IPS DF 19.7 (cell line): ENCODE results near the gene LRRC8A.
"Not testable (repeated sequence)": the region's sequence is repeated elsewhere in the genome, so short reads cannot be mapped to it uniquely, and the experiment has no call there.

Experiments
- DNase-seq: peaks from one replicate; pipeline ENCODE4 v3.0.0-alpha.2; 2013; ENCODE audit warnings: low read depth, low spot score

Gene LRRC8A

DNA sequence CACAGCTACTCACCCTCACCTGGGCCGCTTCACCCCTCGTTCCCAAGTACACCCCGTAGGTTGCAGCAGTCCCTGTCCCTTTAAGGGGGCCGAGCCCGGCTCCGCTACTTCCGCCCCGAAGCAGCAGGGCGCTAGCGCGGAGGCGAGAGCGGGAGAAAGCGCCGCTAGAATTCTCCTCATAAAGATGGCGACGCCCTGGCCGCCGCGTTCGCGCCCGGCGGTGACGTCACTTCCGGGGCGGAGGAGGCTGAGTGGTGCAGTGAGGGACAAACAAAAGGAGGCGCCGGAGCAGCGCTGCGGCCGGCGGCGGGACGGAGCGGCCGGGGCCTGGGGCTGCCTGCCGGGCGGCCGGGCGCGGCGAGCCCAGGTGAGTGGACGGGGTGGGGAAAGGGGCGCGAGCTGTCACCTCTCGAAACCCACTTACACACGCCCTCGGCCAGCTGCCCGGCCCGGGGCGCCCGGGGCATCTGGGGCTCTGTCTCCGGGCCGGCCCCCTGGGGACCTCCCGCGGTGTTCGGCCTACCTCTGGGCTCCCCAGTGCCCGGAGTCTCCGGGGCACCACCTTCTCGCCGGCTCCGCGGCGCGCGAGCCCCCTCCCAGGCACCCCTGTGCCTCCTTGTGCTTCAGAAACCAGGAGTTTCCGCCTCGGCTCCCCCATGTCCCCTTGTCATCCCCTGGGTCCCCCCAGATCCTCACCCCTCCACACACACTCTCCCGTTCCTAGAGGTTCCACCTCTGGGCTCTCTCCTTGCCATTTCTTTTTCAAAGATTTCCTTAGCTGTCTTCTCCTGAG lies at the start of gene LRRC8A, which contains the start of gene KYAT1:
Gene LRRC8A, plus strand, starts transcription at position 250 of the 793 bp plus-strand sequence. CDS start 25,032 bp downstream, outside the sequence.
Gene KYAT1, minus strand, starts transcription at position 67 of the 793 bp plus-strand sequence. CDS start 36,545 bp downstream, outside the sequence.
- DNase-seq, result peak; percentile 93

DNA sequence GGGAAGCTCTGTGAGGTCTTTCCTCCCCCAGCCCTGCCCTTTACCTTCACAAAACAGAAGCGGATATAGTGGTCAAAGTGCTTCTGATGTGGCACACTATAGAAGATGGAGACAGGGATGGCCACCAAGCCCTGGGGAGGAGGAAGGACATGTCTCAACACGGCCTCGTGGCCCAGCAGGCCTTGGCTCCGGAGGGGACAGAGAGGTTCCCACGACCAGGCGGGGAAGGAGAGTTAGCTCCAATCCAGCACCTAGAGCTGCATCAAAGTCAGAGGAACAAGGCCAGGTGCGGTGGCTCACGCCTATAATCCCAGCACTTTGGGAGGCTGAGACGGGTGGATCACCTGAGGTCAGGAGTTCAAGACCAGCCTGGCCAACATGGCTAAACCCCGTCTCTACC lies 48.2 kb upstream of the LRRC8A start:
- DNase-seq, result no peak

DNA sequence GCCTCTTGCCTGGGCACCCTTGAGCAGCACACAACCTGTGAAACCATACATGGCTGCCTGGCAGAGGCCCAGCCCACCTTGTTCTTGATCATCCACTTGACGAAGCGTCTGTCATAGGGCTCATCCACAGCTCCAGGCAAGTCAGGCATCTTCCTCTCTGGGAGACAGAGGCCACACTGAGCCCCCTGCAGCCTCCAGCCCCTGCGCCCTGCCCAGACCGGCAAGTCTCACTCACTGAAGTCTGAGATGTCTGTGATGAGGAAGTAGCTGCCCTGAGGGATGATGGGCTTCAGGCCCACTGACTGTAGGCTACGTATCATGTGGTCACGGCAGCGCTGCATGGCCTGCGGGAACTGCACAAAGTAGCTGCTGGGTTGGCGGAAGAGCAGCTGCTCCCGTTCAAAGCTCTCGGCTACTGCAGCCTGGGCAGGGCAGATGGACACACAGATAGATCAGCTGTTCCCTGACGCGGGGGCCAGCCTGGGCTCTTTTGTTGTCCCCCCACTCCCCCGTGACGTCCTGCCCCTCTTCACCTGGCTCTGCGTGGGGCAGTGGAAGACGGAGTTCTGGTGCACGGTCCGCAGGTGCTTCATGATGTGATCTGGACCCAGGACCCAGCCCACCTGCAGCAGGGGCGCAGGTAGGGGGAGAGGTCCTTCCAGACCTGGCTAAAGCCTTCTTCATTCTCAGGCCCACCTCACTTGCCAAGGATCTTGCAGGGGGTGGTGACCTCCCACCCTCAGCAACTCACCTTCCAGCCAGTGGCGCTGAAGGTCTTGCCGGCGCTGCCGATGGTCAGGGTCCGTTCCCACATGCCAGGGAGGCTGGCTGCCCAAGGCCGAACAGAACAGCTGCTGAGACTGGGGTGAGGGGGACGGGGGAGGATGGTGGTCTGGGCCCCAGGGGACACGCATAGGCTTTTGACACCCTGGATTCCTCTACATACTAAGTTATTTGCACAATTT lies 46.4 kb upstream of the LRRC8A start:
- DNase-seq, result no peak

DNA sequence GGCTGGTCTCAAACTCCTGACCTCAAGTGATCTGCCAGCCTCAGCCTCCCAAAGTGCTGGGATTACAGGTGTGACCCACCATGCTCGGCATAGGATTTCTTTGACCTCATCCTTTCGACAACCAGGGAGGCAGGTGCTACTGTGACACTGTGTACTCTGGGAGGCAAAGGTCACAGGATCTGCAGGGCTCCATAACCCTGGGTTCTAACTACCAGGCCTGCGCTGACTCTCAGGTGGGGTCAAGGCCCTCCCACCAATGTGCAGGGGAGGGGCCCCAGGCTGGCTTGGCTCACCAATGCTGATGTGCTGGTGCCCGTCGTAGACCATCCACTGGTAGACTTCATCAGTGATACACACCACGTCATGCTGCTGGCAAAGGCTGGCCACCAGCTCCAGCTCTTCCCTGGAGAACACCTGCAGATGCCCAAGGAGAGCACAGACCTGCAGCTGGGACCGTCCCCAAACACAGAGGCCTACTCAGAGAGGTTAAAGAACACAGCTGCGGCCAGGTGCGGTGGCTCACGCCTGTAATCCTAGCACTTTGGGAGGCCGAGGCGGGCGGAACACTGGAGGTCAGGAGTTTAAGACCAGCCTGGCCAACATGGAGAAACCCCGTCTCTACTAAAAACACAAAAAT lies 45.3 kb upstream of the LRRC8A start:
- DNase-seq, result no peak

DNA sequence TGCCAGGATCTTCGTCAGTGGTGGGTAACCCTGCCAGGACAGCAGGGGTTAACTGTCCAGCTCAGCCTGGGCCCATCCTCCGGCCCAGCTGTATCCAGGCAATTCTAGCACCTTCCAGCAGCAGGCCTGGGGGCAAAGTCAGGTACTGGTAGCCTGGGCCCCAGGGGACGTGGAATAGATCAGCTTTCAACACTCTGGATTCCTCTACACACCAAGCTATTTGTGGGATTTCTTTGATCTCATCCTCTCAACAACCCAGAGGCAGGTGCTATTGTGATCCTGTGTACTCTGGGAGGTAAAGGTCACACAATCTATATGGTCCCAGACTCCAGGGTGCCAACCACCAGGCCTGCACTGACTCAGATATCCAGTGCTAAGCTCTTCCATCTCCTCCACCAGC lies 43.6 kb upstream of the LRRC8A start:
- DNase-seq, result no peak

DNA sequence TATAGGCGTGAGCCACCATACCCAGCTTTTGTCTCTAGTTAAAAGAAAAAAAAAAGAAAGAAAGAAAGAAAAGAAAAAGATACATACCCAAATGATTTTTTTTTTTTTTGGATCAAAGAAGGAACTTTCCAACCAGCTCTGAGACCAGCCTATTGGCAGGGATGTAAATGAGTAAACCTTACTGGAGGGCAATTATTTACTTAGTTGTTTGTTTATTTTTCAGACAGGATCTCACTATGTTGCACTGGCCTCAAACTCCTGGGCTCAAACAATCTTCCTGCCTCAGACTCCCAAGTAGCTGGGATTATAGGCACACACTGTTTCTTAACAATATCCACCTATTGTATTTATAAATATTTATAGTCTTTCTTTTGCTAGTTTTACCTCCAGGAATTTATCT lies 41.4 kb upstream of the LRRC8A start:
- no peak for DNase-seq

DNA sequence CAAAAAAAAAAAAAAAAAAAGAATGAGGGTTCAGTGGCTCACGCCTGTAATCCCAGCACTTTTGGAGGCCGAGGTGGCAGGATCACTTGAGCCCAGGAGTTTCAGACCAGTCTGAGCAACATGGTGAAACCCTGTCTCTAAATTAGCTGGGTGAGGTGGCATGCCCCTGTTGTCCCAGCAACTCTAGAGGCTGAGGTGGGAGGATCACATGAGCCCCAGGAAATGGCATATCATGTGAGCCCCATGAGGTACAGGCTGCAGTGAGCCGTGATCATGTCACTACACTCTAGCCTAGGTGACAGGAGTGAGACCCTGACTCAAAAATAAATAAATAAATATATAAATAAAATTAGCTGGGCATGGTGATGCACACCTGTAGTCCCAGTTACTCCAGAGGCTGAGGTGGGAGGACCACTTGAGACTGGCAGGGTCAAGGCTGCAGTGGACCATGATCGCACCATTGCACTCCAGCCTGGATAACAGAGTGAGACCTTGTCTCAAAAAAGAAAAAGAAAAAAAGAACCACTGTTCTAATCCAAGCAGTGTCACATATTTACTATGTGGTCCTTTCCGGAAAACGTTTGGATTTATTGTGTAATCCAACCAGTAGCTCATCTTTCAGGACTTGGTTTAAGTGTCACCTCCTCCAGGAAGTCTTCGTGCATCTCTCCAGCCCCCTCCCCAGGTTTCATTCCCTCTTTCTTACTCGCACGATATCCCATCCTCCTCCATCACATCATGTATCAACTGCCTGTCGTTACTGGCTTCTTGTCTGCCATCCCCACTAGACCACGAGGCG lies 40.0 kb upstream of the LRRC8A start:
- DNase-seq, result no peak

DNA sequence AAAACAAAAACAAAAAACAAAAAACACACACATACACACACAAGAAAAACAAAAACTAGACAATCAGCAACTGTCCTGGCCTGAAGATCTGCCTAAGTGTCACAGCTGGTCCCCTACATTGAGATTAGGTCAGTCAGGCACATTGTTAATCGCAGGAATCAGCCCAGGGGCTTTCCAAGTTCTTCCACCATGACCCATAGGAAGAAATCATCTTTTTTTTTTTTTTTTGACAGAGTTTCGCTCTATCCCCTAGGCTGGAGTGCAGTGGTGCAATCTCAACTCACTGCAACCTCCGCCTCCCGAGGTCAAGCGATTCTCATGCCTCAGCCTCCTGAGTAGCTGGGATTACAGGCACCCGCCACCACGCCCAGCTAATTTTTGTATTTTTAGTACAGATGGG lies 38.8 kb upstream of the LRRC8A start:
- not testable (repeated sequence) for DNase-seq

DNA sequence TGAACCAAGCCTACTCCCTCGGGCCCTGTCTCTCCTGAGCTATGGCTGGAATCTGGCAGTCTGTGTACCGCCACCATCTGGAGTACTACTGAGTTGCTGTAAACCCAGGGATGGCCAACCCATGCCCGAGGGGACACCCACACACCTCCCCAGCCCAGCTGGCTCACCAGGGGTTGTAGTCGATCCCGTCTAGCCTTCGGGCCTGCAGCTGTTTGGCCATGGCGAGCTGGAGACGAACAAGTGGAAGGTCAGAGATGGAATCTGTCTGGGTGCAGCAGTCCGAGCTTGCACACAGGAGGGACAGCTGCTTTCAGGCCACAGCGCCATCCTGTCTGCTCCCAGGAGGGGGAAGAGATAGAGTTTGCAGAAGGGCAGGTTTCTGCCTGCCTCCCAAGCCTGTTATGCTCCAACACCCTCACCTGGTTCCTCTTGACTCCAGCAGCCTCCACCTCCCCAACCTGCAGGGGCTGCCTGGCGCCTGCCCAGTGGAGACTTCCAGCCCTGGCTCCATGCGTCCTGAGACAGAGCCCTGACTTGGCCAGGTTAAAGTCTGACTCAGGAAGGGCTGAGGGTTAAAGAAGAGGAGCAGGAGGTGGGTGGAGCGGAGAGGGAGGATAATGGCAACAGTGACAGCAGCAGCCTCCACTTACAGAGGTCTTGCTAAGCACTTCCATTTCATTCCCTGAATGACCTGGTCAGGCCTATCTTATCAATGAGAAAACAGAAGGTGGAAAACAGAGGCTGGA lies 36.6 kb upstream of the LRRC8A start:
- DNase-seq, result no peak

DNA sequence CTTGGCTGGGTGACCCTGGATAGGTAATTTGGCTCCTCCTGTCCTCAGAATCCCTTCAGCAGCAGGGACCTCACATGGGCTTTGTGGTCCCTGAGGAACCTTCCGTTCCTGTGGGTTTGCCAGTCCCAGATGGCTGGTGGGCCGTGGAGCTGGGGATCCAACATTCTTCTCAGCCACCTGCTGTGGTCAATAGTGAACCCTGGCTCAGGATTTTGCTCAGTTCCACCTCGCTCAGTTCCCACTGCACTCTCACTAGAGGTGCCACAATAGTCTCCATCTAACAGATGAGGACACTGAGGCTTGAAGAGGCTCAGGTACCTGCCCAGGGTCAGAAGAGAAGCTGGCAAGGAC lies 35.3 kb upstream of the LRRC8A start:
- no peak for DNase-seq

DNA sequence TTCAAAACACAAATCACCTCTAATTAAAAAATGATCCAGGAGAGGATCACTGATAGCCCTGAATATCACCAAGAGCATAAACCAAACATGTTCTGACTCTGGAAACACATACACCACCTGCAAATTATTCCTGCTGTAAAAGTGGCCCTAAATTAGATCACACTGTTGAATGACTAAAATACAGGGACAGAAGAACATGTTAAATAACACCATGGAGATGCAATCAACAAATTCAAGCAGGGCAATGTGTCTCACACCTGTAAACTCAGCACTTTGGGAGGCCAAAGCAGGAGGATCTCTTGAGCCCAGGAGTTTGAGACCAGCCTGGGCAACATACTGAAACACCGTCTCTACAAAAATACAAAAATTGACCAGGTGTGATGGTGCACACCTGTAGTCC lies 34.1 kb upstream of the LRRC8A start:
- no peak for DNase-seq

DNA sequence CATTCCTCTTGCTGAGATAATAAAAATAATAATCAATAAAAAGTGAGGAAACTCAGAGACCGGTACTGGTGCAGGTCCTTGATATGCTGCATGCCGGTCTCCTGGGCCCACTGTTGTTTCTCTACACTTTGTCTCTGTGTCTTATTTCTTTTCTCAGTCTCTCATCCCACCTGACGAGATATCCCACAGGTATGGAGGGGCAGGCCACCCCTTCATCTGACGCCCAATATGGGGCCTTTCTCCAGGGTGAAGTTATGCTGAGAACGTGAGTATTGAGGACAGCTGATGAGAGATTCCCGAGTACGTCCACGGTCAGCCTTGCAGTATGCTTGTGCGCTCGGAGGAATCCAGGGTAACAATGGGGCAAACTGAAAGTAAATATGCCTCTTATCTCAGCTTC lies 30.9 kb upstream of the LRRC8A start:
- DNase-seq, result not testable (repeated sequence)

DNA sequence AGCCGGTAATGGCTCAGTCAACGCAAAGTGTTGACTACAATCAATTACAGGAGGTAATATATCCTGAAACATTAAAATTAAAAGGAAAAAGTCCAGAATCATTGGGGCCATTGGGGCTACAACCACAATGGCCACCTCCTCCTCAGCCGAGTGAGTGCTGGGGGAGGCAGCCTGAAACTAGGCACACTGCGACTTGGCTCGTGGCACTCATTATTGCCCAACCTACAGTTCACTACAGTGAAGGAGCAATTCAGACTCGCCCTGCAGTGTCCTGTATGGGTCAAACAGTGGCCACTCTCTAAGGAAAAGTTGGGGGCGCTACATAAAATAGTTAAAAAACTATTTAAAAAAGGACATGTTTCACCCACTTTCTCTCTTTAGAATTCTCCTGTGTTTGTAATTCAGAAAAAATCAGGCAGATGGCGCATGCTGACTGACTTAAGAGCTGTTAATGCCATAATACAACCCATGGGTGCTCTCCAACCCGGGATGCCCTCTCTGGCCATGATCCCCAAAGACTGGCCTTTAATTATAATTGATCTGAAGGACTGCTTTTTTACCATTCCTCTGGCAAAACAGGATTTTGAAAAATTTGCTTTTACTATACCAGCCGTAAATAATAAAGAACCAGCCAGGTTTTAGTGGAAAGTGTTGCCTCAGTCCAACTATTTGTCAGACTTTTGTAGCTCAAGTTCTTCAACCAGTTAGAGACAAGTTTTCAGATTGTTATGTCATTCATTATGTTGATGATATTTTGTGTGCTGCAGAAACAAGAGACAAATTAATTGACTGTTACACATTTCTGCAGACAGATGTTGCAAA lies 29.9 kb upstream of the LRRC8A start:
- DNase-seq, result not testable (repeated sequence)

DNA sequence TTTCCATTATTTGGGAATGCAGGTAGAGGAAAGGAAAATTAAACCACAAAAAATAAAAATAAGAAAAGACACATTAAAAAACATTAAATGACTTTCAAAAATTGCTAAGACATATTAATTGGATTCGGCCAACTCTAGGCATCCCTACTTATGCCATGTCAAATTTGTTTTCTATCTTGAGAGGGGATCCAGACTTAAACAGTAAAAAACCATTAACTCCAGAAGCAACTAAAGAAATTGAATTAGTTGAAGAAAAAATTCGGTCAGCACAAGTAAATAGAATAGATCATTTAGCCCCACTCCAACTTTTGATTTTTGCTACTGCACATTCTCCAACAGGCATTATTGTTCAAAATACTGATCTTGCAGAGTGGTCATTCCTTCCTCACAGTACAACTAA lies 29.3 kb upstream of the LRRC8A start:
- DNase-seq, result not testable (repeated sequence)

DNA sequence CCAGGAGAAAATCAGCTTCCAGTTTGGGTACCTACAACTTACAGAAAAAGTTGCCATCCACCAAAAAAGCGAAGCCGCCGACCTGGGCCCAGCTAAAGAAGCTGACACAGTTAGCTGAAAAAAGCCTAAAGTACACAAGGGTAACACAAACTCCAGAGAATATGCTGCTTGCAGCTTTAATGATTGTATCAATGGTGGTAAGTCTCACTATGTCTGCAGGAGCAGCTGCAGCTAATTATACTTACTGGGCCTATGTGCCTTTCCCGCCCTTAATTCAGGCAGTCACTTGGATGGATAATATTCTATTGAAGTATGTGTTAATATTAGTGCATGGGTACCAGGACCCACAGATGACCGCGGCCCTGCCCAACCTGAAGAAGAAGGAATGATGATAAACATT lies 27.5 kb upstream of the LRRC8A start:
- DNase-seq, result not testable (repeated sequence)

DNA sequence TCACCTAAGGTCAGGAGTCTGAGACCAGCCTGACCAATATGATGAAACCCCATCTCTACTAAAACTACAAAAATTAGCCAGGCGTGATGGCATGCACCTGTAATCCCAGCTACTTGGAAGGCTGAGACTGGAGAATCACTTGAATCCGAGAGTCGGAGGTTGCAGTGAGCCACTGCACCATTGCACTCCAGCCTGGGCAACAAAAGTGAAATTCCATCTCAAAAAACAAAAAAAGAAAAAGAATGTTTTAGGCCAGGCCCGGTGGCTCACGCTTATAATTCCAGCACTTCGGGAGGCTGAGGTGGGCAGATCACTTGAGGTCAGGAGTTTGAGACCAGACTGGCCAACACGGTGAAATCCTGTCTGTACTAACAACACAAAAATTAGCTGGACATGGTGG lies 23.5 kb upstream of the LRRC8A start:
- not testable (repeated sequence) for DNase-seq

DNA sequence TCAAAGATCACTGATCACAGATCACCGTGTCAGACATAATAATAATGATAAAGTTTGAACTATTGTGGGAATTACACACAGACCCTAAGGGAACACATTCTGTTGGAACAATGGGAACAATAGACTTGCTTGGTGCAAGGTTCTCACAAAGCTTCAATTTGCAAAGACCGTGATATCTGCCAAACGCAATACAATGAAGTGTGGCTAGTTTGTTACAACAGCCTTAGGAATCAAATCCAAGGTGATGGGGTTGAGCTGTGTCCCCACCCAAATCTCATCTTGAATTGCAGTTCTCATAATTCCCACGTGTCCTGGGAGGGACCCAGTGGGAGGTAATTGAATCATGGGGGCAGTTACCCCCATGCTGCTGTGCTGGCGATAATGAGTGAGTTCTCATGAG lies 21.0 kb upstream of the LRRC8A start:
- no peak for DNase-seq

DNA sequence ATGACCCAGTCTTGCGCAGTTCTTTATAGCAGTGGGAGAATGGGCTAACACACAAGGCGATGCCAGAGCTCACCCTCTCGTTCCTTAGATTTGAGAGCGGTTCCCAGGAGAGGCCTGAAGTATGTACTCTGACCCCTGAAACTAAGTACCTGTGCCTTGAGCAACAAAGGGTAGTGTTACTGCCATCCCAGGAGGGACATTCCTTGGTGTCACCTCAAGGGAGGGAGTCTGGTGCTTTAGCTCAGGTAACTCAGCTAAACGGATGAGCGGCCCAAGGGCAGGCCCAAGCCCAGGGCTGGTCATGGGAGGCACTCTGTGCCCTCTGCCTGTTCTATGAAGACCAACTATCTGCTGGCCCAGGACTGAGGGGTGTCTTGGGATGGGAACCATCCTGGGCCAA lies 20.4 kb upstream of the LRRC8A start:
- DNase-seq, result no peak

DNA sequence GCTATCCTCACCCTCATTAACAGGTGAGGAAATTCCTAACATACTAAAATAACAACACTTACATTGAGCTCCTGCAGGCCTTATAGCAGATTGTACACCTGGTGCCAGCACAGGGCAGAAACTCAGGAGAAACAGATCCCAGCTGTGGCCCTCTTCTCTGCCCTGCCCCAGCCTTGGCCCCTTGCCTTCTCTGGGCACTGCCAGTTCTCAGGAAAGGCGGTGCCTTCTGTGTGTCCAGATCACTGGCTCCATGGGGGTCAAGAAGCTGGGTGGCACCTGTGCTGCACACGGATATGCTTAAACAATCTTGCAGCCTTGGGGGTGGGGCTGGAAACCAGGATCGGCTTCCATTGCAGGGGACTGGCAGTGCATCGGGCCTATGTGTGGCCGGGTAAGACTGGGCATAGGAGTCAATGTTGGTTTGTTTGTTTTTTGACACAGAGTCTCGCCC lies 19.5 kb upstream of the LRRC8A start:
- DNase-seq, result no peak

DNA sequence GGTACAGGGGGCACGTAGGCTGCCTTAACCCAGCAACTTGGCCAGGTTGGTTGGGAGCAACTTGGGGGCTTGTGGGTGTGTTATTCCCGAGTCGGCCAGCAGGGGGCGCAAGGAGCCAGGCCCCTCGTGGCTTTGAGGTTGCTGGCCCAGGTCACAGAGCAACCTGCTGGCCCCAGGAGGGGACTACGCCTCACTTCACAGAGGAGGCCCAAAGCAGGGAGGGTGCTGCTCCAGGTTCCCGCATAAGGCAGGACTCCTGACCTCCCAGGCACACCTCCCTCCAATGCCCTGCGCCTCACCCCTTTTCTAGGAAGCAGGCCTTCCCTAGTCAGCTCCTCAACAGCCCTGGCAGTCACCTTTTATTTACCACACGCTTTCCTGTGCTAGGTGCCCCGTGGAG lies 18.3 kb upstream of the LRRC8A start:
- DNase-seq, result peak; percentile 75
